H1 (cell line): ENCODE results near the gene CCL7. TPM values are rescaled to one million over a fixed set of nuclear protein-coding genes. Genes with fewer than 3 reads are reported as not detected.

Experiments used
- CTCF ChIA-PET: fragments of 300-600 bp; sonication (Branson Sonifier 250); formaldehyde crosslinking; loops from one replicate; lab custom pipeline; 2021; ENCODE audit not compliant: partially characterized antibody; lab: Charles Lee
- POLR2A ChIA-PET: fragments of 300-600 bp; sonication (Branson Sonifier 250); formaldehyde crosslinking; loops from one replicate; lab custom pipeline; 2021; ENCODE audit warnings: inconsistent platforms; ENCODE audit not compliant: partially characterized antibody; lab: Charles Lee
- DNase-seq, 2 experiments: peaks; one replicate each; pipeline versions ENCODE4 v3.0.0 to v3.0.0-alpha.2; 2010 to 2022; ENCODE audit warnings: low spot score in 2 of 2, low read depth in 1 of 2, mixed read lengths in 1 of 2
- FAIRE-seq: peaks from 2 replicates; lab custom pipeline; 2011; peaks lifted over from hg19 to GRCh38; lab: Jason Lieb, UNC
- H2AFZ ChIP-seq: 2 replicates; pipeline ENCODE4 v1.8.1; 2012; ENCODE audit warnings: low read length, inconsistent platforms
- H2AK5ac ChIP-seq: 2 replicates; pipeline ENCODE4 v1.6.1; 2013; ENCODE audit warnings: low read depth, low read length
- H2BK120ac ChIP-seq: replicated peaks from 2 replicates; pipeline ENCODE3; 2013; ENCODE audit warnings: low read depth, low read length, inconsistent platforms
- H2BK12ac ChIP-seq: 2 replicates; pipeline ENCODE4 v1.6.1; 2013; ENCODE audit warnings: low read depth, low read length
- H2BK15ac ChIP-seq: 2 replicates; pipeline ENCODE4 v1.6.1; 2013; ENCODE audit warnings: low read length
- H2BK20ac ChIP-seq: 2 replicates; pipeline ENCODE4 v1.6.1; 2013; ENCODE audit warnings: low read length
- H2BK5ac ChIP-seq: 2 replicates; pipeline ENCODE4 v1.6.1; 2013; ENCODE audit warnings: low read depth, low read length
- H3K14ac ChIP-seq: 2 replicates; pipeline ENCODE4 v1.6.1; 2013; ENCODE audit warnings: inconsistent platforms; ENCODE audit not compliant: insufficient read length
- H3K18ac ChIP-seq: 2 replicates; pipeline ENCODE4 v1.6.1; 2013; ENCODE audit warnings: low read length; ENCODE audit errors: extremely low read depth
- H3K23ac ChIP-seq: 2 replicates; pipeline ENCODE4 v1.6.1; 2013; ENCODE audit warnings: inconsistent platforms; ENCODE audit not compliant: insufficient read length
- H3K23me2 ChIP-seq: 2 replicates; pipeline ENCODE4 v1.6.1; 2013; ENCODE audit warnings: low read depth, low read length
- H3K27ac ChIP-seq: 2 replicates; pipeline ENCODE4 v1.6.1; 2011; ENCODE audit warnings: low read depth, low read length, inconsistent platforms
- H3K27me3 ChIP-seq, 4 experiments: replicated peaks in 1 of 4; 1 replicate in 1 of 4; 2 replicates in 3 of 4; pipeline versions ENCODE4 v1.6.1 to v1.8.1; 2011 to 2013; ENCODE audit warnings: low read length in 3 of 4, mild to moderate bottlenecking in 3 of 4, inconsistent platforms in 2 of 4, mixed read lengths in 2 of 4, moderate library complexity in 1 of 4; ENCODE audit not compliant: control insufficient read depth in 3 of 4, insufficient read depth in 3 of 4; ENCODE audit errors: extremely low read depth in 1 of 4
- H3K36me3 ChIP-seq, 4 experiments: 2 replicates each; pipeline versions ENCODE4 v1.6.1 to v1.8.1; 2011 to 2013; ENCODE audit warnings: mild to moderate bottlenecking in 4 of 4, low read length in 3 of 4, moderate library complexity in 2 of 4, control low read depth in 1 of 4, inconsistent platforms in 1 of 4; ENCODE audit not compliant: insufficient read depth in 4 of 4, control insufficient read depth in 2 of 4
- H3K4ac ChIP-seq: replicated peaks from 2 replicates; pipeline ENCODE3; 2013; ENCODE audit warnings: low read length, low read depth, mixed read lengths, inconsistent platforms; ENCODE audit not compliant: insufficient read length
- H3K4me1 ChIP-seq, 4 experiments: replicated peaks in 1 of 4; 1 replicate in 1 of 4; 2 replicates in 3 of 4; pipeline versions ENCODE4 v1.6.1 to v1.8.1; 2011 to 2013; ENCODE audit warnings: low read length in 3 of 4, inconsistent platforms in 2 of 4, mixed read lengths in 1 of 4; ENCODE audit not compliant: insufficient read depth in 4 of 4, control insufficient read depth in 3 of 4
- H3K4me2 ChIP-seq, 2 experiments: 2 replicates each; pipeline versions ENCODE4 v1.6.1 to v1.8.1; 2011 to 2013; ENCODE audit warnings: low read depth in 2 of 2, low read length in 2 of 2, control low read depth in 1 of 2, inconsistent platforms in 1 of 2, mild to moderate bottlenecking in 1 of 2; ENCODE audit not compliant: insufficient read depth in 1 of 2
- H3K4me3 ChIP-seq, 4 experiments: fragments of 200-600, 300-600 bp in 1 of 4; sonication (generic), shearing (Covaris generic), sonication (Bioruptor Twin) in 1 of 4; 2 replicates each; pipeline versions ENCODE4 v1.5.1 to v1.8.1; 2011 to 2016; ENCODE audit warnings: low read length in 4 of 4, low read depth in 3 of 4, control low read depth in 2 of 4, inconsistent platforms in 2 of 4, mild to moderate bottlenecking in 2 of 4, mixed read lengths in 1 of 4, moderate library complexity in 1 of 4; ENCODE audit not compliant: insufficient read depth in 2 of 4; ENCODE audit errors: extremely low read depth in 1 of 4
- H3K56ac ChIP-seq: replicated peaks from 2 replicates; pipeline ENCODE3; 2013; ENCODE audit warnings: low read depth, mild to moderate bottlenecking, mixed read lengths, low read length, inconsistent platforms; ENCODE audit not compliant: insufficient read length
- H3K79me1 ChIP-seq: 2 replicates; pipeline ENCODE4 v1.6.1; 2013; ENCODE audit warnings: low read depth, low read length, control low read depth
- H3K79me2 ChIP-seq, 2 experiments: 2 replicates each; pipeline versions ENCODE4 v1.6.1 to v1.8.1; 2012 to 2013; ENCODE audit warnings: low read length in 2 of 2, mild to moderate bottlenecking in 2 of 2, inconsistent platforms in 1 of 2; ENCODE audit not compliant: insufficient read depth in 2 of 2, control insufficient read depth in 1 of 2
- H3K9ac ChIP-seq, 4 experiments: replicated peaks in 1 of 4; 1 replicate in 1 of 4; 2 replicates in 3 of 4; pipeline versions ENCODE4 v1.6.1 to v1.8.1; 2011 to 2013; ENCODE audit warnings: low read depth in 3 of 4, low read length in 3 of 4, control low read depth in 2 of 4, mild to moderate bottlenecking in 2 of 4, moderate library complexity in 2 of 4, inconsistent platforms in 1 of 4; ENCODE audit errors: extremely low read depth in 1 of 4
- H3K9me3 ChIP-seq, 2 experiments: 2 replicates each; pipeline versions ENCODE4 v1.6.1 to v1.8.1; 2012 to 2013; ENCODE audit warnings: mild to moderate bottlenecking in 2 of 2, moderate library complexity in 2 of 2, control low read depth in 1 of 2, inconsistent platforms in 1 of 2, low read depth in 1 of 2, low read length in 1 of 2, mixed read lengths in 1 of 2; ENCODE audit not compliant: insufficient read depth in 2 of 2
- H4K20me1 ChIP-seq, 2 experiments: replicated peaks in 1 of 2; 2 replicates each; pipeline versions ENCODE3 to v1.8.1; 2011 to 2013; ENCODE audit warnings: inconsistent platforms in 2 of 2, low read length in 2 of 2, mild to moderate bottlenecking in 1 of 2; ENCODE audit not compliant: insufficient read depth in 2 of 2, control insufficient read depth in 1 of 2
- H4K5ac ChIP-seq: 2 replicates; pipeline ENCODE4 v1.6.1; 2013; ENCODE audit warnings: low read length, low read depth, mixed read lengths, inconsistent platforms; ENCODE audit not compliant: insufficient read length
- H4K8ac ChIP-seq: 2 replicates; pipeline ENCODE4 v1.8.0; 2013; ENCODE audit warnings: mild to moderate bottlenecking, moderate library complexity, low read length, inconsistent platforms; ENCODE audit not compliant: insufficient read depth; ENCODE audit errors: extremely low read depth
- H4K91ac ChIP-seq: replicated peaks from 2 replicates; pipeline ENCODE3; 2013; ENCODE audit warnings: low read length, mixed read lengths, inconsistent platforms; ENCODE audit not compliant: insufficient read length
- CREB1 ChIP-seq: IDR thresholded peaks from 2 replicates; pipeline ENCODE4 v1.6.1; 2012; ENCODE audit warnings: inconsistent platforms
- CTBP2 ChIP-seq: IDR thresholded peaks from 2 replicates; pipeline ENCODE4 v1.7.0; 2011; ENCODE audit warnings: borderline replicate concordance, mild to moderate bottlenecking, moderate library complexity, mixed read lengths, low read length; ENCODE audit not compliant: insufficient read depth, insufficient read length
- GTF2F1 ChIP-seq: IDR thresholded peaks from 2 replicates; pipeline ENCODE4 v1.6.1; 2012; ENCODE audit warnings: low read depth, low read length, improper control_type of control experiment, borderline replicate concordance
- HDAC2 ChIP-seq, 2 experiments: fragments of 300-600 bp in 1 of 2; sonication (generic) in 1 of 2; IDR thresholded peaks; 2 replicates each; pipeline ENCODE4 v1.6.1; 2011 to 2012; ENCODE audit warnings: low read depth in 2 of 2, low read length in 2 of 2, mild to moderate bottlenecking in 2 of 2, moderate library complexity in 2 of 2, borderline replicate concordance in 1 of 2, inconsistent platforms in 1 of 2
- JUND ChIP-seq: IDR thresholded peaks from 2 replicates; pipeline ENCODE4 v1.6.1; 2011; ENCODE audit warnings: mild to moderate bottlenecking, improper control_type of control experiment, low read length
- SAP30 ChIP-seq: fragments of 300-600 bp; sonication (generic); IDR thresholded peaks from 2 replicates; pipeline ENCODE4 v1.7.1; 2012; ENCODE audit warnings: low read length, moderate library complexity, mild to moderate bottlenecking, inconsistent platforms; ENCODE audit not compliant: insufficient read depth, insufficient replicate concordance
- SIN3A ChIP-seq, 2 experiments: IDR thresholded peaks in 1 of 2; conservative IDR thresholded peaks in 1 of 2; 2 replicates each; pipeline ENCODE4 v1.6.1; 2011 to 2012; ENCODE audit warnings: low read length in 2 of 2, improper control_type of control experiment in 1 of 2, low read depth in 1 of 2, mild to moderate bottlenecking in 1 of 2
- SP1 ChIP-seq: IDR thresholded peaks from 2 replicates; pipeline ENCODE4 v1.6.1; 2011; ENCODE audit warnings: low read depth, low read length
- SRF ChIP-seq: IDR thresholded peaks from 2 replicates; pipeline ENCODE4 v1.6.1; 2011; ENCODE audit warnings: mild to moderate bottlenecking, low read depth, low read length, moderate library complexity
- TAF1 ChIP-seq: IDR thresholded peaks from 2 replicates; pipeline ENCODE4 v1.6.1; 2011; ENCODE audit warnings: mild to moderate bottlenecking, low read depth, low read length
- TEAD4 ChIP-seq: IDR thresholded peaks from 2 replicates; pipeline ENCODE4 v1.6.1; 2012; ENCODE audit warnings: low read depth, low read length, inconsistent platforms, mixed read lengths
- WGBS, 2 experiments: shearing (Covaris generic) in 1 of 2; methylation state at CpG; one replicate each; pipeline versions ENCODE4 v1.1.6 to v1.1.7; 2013 to 2015; ENCODE audit warnings: low lambda C conversion rate in 2 of 2, mixed read lengths in 2 of 2, inconsistent platforms in 1 of 2, low coverage in 1 of 2, missing lambda C conversion rate in 1 of 2; ENCODE audit not compliant: insufficient replicate concordance in 2 of 2, insufficient coverage in 1 of 2, insufficient read length in 1 of 2; ENCODE audit errors: extremely low coverage in 1 of 2, missing lambda C conversion rate in 1 of 2; 5-methylcytosine and 5-hydroxymethylcytosine counted together
- polyA plus RNA-seq, 7 experiments: library from polyadenylated mRNA; depleted of rRNA in 3 of 7; stranded (reverse) in 5 of 7; unstranded in 2 of 7; fragments of >200 nt in 5 of 7; fragments of 200-250 nt in 2 of 7; gene quantifications; 1 replicate in 5 of 7; 2 replicates in 1 of 7; 4 replicates in 1 of 7; pipeline versions ENCODE4 v1.2.1 to v1.2.3, GENCODE V29; 2011 to 2013; ENCODE audit warnings: missing spikeins in 2 of 7, mixed read lengths in 2 of 7
- total RNA-seq: library from RNA; stranded (reverse); fragmentation: NEBNext Ultra II Directional; extraction: Animal tissue kit (Norgen Biotek cat#: 25700); gene quantifications from 2 replicates; pipeline ENCODE4 v1.2.1, GENCODE V29; 2021
- TF ChIP-seq, protein P1 (sequence below): IDR thresholded peaks from 2 replicates; pipeline ENCODE4 v1.6.1; 2011; ENCODE audit warnings: low read length, improper control_type of control experiment
- TF ChIP-seq, protein P2 (sequence below): IDR thresholded peaks from 2 replicates; pipeline ENCODE4 v1.6.1; 2011; ENCODE audit warnings: low read depth, mild to moderate bottlenecking, low read length; ENCODE audit not compliant: insufficient read depth

CCL7 gene
- total and polyA plus RNA-seq, 2 of the 8 experiments (the other 6 are each of a cell fraction or from before 2014, with no cell fraction given) = not detected

GRCh38 chr17:34283571-34283970 is 13.6 kb downstream of the CCL7 start:
- Histone ChIP-seq H4K20me1 (no peaks in the 10 kb centered on the region), H3K4ac (no peak overlapping the region), H3K4me1 (no peaks in the 10 kb centered on the region), H3K9ac (no peak overlapping the region), H3K79me2 (no peaks in the 10 kb centered on the region), H3K36me3 (no peaks in the 10 kb centered on the region), H3K23me2 (no peaks in the 10 kb centered on the region), H2BK12ac (no peak overlapping the region), H2AK5ac (no peak overlapping the region), H4K5ac (no peak overlapping the region), H3K18ac (no peak overlapping the region), H3K9me3 (no peaks in the 10 kb centered on the region), H2BK120ac (no peak overlapping the region), H3K56ac (no peak overlapping the region), H2BK15ac (no peak overlapping the region), H3K79me1 (no peaks in the 10 kb centered on the region), H2BK20ac (no peak overlapping the region), H3K23ac (no peak overlapping the region), H2BK5ac (no peak overlapping the region), H2AFZ (no peak overlapping the region), H4K8ac (no peak overlapping the region), H3K27ac (no peak overlapping the region), H3K14ac (no peak overlapping the region), H4K91ac (no peak overlapping the region), H3K4me2 (no peak overlapping the region), H3K4me3 (no peak overlapping the region), H3K27me3 (no peaks in the 10 kb centered on the region)
- FAIRE-seq (no peak), DNase-seq (no peak)
- WGBS, 2 experiments = 93% methylated on average over 6 of the region's 6 CpGs; no CpG with 5 or more reads in 1 of the 2 experiments
- CTCF ChIA-PET = interaction anchor here (1.0 kb wide), 1 partner anchor 73 kb away, joined by 3 read pairs; no protein-coding TSS in a partner anchor
- POLR2A ChIA-PET = no interaction called here
- TF ChIP-seq SRF (no peak), GTF2F1 (no peak), SIN3A (conservative IDR thresholded peaks at IDR 0.05 in 1 of 2, IDR thresholded peaks at IDR 0.05 in 1 of 2; ENCODE audit: low read depth in 1 of 2, low read length in 2 of 2) (no peak), SAP30 (no peak), CTBP2 (no peak), SP1 (no peak), TAF1 (no peak), TEAD4 (no peak), HDAC2 (IDR thresholded peaks at IDR 0.05; ENCODE audit: borderline replicate concordance in 1 of 2, low read depth in 2 of 2, low read length in 2 of 2) (no peak), CREB1 (no peak), JUND (no peak)
- TF ChIP-seq, protein P1, sequence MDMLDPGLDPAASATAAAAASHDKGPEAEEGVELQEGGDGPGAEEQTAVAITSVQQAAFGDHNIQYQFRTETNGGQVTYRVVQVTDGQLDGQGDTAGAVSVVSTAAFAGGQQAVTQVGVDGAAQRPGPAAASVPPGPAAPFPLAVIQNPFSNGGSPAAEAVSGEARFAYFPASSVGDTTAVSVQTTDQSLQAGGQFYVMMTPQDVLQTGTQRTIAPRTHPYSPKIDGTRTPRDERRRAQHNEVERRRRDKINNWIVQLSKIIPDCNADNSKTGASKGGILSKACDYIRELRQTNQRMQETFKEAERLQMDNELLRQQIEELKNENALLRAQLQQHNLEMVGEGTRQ = no peak
- TF ChIP-seq, protein P2, sequence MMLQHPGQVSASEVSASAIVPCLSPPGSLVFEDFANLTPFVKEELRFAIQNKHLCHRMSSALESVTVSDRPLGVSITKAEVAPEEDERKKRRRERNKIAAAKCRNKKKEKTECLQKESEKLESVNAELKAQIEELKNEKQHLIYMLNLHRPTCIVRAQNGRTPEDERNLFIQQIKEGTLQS = no peak
